Adrenal gland (tissue), 12 donors: ENCODE results near the gene ZNF324B. TPM values are rescaled to one million over a fixed set of nuclear protein-coding genes. Genes with fewer than 3 reads are reported as not detected.
"Not testable (repeated sequence)": the region's sequence is repeated elsewhere in the genome, so short reads cannot be mapped to it uniquely, and the experiment has no call there.

Source experiments
- DNase-seq, 7 donors: peaks; one replicate each; pipeline ENCODE4 v3.0.0-alpha.2; 2019 to 2020
- H3K27ac ChIP-seq, 5 donors: fragments of 200-600 bp; sonication (generic) in 4 of 5; 1 replicate in 3 of 5; 2 replicates in 2 of 5; pipeline versions ENCODE4 v1.5.1 to v1.8.0; 2016 to 2020; ENCODE audit warnings: mild to moderate bottlenecking in 1 of 5
- H3K27me3 ChIP-seq: fragments of 200-600 bp; 2 replicates; pipeline ENCODE4 v1.8.0; 2021
- H3K36me3 ChIP-seq, 2 donors: fragments of 200-600 bp; replicated peaks in 1 of 2; 1 replicate in 1 of 2; 2 replicates in 1 of 2; pipeline versions ENCODE4 v1.5.1 to v1.8.0; 2018 to 2022
- H3K4me1 ChIP-seq, 2 donors: fragments of 200-600 bp; replicated peaks in 1 of 2; 1 replicate in 1 of 2; 2 replicates in 1 of 2; pipeline versions ENCODE4 v1.5.1 to v1.8.0; 2018 to 2021
- H3K4me3 ChIP-seq, 4 donors: fragments of 200-600 bp; sonication (generic) in 3 of 4; one replicate each; pipeline ENCODE4 v1.5.1; 2016 to 2018
- H3K9me3 ChIP-seq, 3 donors: fragments of 200-600 bp; sonication (generic) in 1 of 3; replicated peaks in 1 of 3; 1 replicate in 2 of 3; 2 replicates in 1 of 3; pipeline versions ENCODE4 v1.5.1 to v1.8.0; 2016 to 2021
- POLR2A ChIP-seq, 2 donors: fragments of 450-650 bp; IDR thresholded peaks; one replicate each; pipeline ENCODE4 v1.6.1; 2017; ENCODE audit warnings: antibody characterized with exemption in 2 of 2, mild to moderate bottlenecking in 2 of 2, moderate library complexity in 1 of 2
- WGBS, 4 donors: extraction: QIAGEN DNeasy Blood & Tissue Kit in 2 of 4; methylation state at CpG; one replicate each; pipeline versions ENCODE4 v1.1.5 to v1.1.7; 2013 to 2017; 5-methylcytosine and 5-hydroxymethylcytosine counted together
- intact Hi-C, 2 donors: fragments of 100-400 bp; cut with DNase I; formaldehyde crosslinking; loops; one replicate each; pipeline versions ENCODE4 v1.14.1 to v1.15.0; 2022 to 2023
- polyA plus RNA-seq, 3 donors: library from polyadenylated mRNA; stranded (reverse); fragments of 200-250 nt in 2 of 3; fragments of 350-450 nt in 1 of 3; fragmentation: Illumina TruSeq in 1 of 3; extraction: RNeasy Lipid Tissue Mini Kit (QIAGEN cat#74804) in 1 of 3; gene quantifications; one replicate each; pipeline ENCODE4 v1.2.3, GENCODE V29; 2013 to 2014
- total RNA-seq, 9 donors: library from RNA; depleted of rRNA in 4 of 9; stranded (reverse); fragments of >200 nt in 4 of 9; fragments of 120-200 nt in 1 of 9; fragmentation: NEBNext Ultra II Directional in 1 of 9; extraction: Animal tissue kit (Norgen Biotek cat#: 25700) in 1 of 9; gene quantifications; one replicate each; pipeline versions ENCODE4 v1.1.0 to v1.2.4, GENCODE V29; 2013 to 2023
- TF ChIP-seq, protein P1 (sequence below), 6 experiments: fragments of 450-650 bp in 4 of 6; fragments of 200-600 bp in 2 of 6; sonication (generic) in 1 of 6; IDR thresholded peaks; 1 replicate in 5 of 6; 2 replicates in 1 of 6; pipeline versions ENCODE4 v1.5.1 to v1.8.0; 2016 to 2021; ENCODE audit warnings: antibody characterized with exemption in 6 of 6, mild to moderate bottlenecking in 2 of 6, moderate library complexity in 1 of 6
- donor health status: healthy with polysubstance abuse.
- donor health status: Bipolar disorder and iron deficiency.
- donor health status: DM: yes; HTN: yes; CAD: no.
- donor health status: DM: no; HTN: no; CAD: no.
- donor health status: DM: no; HTN: no; CAD: no.
- donor health status: DM: yes; HTN: yes; CAD: no.

Gene ZNF324B
- total and polyA plus RNA-seq, 12 donors, result 1.4 to 8.7 (median 6.7) TPM

GRCh38 chr19:58480831-58481230 lies 29.4 kb downstream of the ZNF324B start:
- H3K4me1 ChIP-seq, result peaks cover 6 to 10% of the 10 kb centered on the region in 2 donors
- DNase-seq, result peak in 1 of 7 donors; percentile 6
- H3K36me3 ChIP-seq, result peaks cover 0 to 22% of the 10 kb centered on the region in 2 donors
- 64 to 89% (median 79%) methylated on average over 2 of the region's 2 CpGs for WGBS, 4 donors
- no peaks in the 10 kb centered on the region for H3K9me3 ChIP-seq
- H3K27me3 ChIP-seq, result no peaks in the 10 kb centered on the region
- no peak overlapping the region for H3K4me3 ChIP-seq
- TF ChIP-seq, protein P1, sequence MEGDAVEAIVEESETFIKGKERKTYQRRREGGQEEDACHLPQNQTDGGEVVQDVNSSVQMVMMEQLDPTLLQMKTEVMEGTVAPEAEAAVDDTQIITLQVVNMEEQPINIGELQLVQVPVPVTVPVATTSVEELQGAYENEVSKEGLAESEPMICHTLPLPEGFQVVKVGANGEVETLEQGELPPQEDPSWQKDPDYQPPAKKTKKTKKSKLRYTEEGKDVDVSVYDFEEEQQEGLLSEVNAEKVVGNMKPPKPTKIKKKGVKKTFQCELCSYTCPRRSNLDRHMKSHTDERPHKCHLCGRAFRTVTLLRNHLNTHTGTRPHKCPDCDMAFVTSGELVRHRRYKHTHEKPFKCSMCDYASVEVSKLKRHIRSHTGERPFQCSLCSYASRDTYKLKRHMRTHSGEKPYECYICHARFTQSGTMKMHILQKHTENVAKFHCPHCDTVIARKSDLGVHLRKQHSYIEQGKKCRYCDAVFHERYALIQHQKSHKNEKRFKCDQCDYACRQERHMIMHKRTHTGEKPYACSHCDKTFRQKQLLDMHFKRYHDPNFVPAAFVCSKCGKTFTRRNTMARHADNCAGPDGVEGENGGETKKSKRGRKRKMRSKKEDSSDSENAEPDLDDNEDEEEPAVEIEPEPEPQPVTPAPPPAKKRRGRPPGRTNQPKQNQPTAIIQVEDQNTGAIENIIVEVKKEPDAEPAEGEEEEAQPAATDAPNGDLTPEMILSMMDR (IDR thresholded peaks at IDR 0.05), result no peak
- TF ChIP-seq POLR2A (IDR thresholded peaks at IDR 0.05), result no peak
- no peak overlapping the region for H3K27ac ChIP-seq
- intact Hi-C loops, result no loop called here

- Histone ChIP-seq H3K4me1 (no peaks in the 10 kb centered on the region), H3K9me3 (no peaks in the 10 kb centered on the region), H3K36me3 (peaks cover 0 to 22% of the 10 kb centered on the region in 2 donors), H3K27ac (no peak overlapping the region), H3K4me3 (no peak overlapping the region), H3K27me3 (no peaks in the 10 kb centered on the region)
- 87 to 100% (median 90%) methylated on average over 3 to 7 of the region's 7 CpGs for WGBS, 4 donors
- intact Hi-C loops, result no loop called here
- no peak for TF ChIP-seq POLR2A (IDR thresholded peaks at IDR 0.05)
- TF ChIP-seq, protein P1 (IDR thresholded peaks at IDR 0.05), result no peak
- DNase-seq, result no peak
Measured at GRCh38 chr19:58482372-58482771, 30.9 kb downstream of the ZNF324B start.

GRCh38 chr19:58483776-58484175 lies 32.4 kb downstream of the ZNF324B start:
- Histone ChIP-seq H3K9me3 (no peaks in the 10 kb centered on the region), H3K4me1 (no peaks in the 10 kb centered on the region), H3K27me3 (no peaks in the 10 kb centered on the region), H3K36me3 (peaks cover 0 to 22% of the 10 kb centered on the region in 2 donors), H3K27ac (no peak overlapping the region), H3K4me3 (no peak overlapping the region)
- no peak for DNase-seq
- no peak for TF ChIP-seq POLR2A (IDR thresholded peaks at IDR 0.05)
- TF ChIP-seq, protein P1 (IDR thresholded peaks at IDR 0.05), result no peak
- intact Hi-C loops, result no loop called here
- WGBS, 4 donors, result 68 to 88% (median 83%) methylated on average over 2 of the region's 2 CpGs

GRCh38 chr19:58484349-58484748 lies 32.9 kb downstream of the ZNF324B start:
- peaks cover 0 to 16% of the 10 kb centered on the region in 2 donors for H3K36me3 ChIP-seq
- H3K4me1 ChIP-seq, H3K27ac ChIP-seq, H3K4me3 ChIP-seq, DNase-seq, H3K9me3 ChIP-seq, H3K27me3 ChIP-seq, intact Hi-C loops: not testable (repeated sequence)
- 92 to 98% (median 96%) methylated on average over 5 of the region's 5 CpGs for WGBS, 4 donors

DNA sequence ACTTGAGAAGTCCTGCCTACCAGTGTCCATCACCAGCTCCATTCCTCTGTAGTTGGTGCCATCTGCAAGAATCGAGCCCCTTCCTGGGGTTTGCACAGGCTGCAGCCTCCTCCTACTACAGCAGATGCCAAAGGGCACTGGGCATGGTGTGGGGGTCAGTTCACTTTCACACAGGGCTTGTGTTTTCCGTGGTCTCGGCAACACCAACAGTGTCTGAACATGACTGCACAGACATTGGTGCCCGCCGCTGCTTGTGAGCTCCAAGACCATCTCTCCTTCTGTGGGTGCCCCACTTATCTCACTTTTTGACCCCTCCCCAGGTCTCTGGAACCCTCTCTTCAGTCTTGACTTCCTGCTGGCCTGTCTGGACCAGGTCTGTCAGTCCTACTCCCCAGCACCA lies 40.0 kb downstream of the ZNF324B start:
- TF ChIP-seq, protein P1 (IDR thresholded peaks at IDR 0.05), result no peak
- TF ChIP-seq POLR2A (IDR thresholded peaks at IDR 0.05), result no peak
- intact Hi-C loops, result no loop called here
- no peak overlapping the region for H3K4me3 ChIP-seq
- no peaks in the 10 kb centered on the region for H3K4me1 ChIP-seq
- 82 to 90% (median 89%) methylated on average over 4 to 5 of the region's 5 CpGs for WGBS, 4 donors
- no peak overlapping the region for H3K27ac ChIP-seq
- H3K9me3 ChIP-seq, result no peaks in the 10 kb centered on the region
- H3K27me3 ChIP-seq, result no peaks in the 10 kb centered on the region
- no peak for DNase-seq
- H3K36me3 ChIP-seq, result no peaks in the 10 kb centered on the region
